NCI-H2107 treated with DMSO at 0.1 percent for 48 hours (cell line): ENCODE results near the gene CEBPB.

ENCODE experiments used
- DNase-seq: peaks from one replicate; lab custom pipeline; 2025; ENCODE audit not compliant: unreplicated experiment; lab: John Stamatoyannopoulos, UW

CEBPB gene

DNA sequence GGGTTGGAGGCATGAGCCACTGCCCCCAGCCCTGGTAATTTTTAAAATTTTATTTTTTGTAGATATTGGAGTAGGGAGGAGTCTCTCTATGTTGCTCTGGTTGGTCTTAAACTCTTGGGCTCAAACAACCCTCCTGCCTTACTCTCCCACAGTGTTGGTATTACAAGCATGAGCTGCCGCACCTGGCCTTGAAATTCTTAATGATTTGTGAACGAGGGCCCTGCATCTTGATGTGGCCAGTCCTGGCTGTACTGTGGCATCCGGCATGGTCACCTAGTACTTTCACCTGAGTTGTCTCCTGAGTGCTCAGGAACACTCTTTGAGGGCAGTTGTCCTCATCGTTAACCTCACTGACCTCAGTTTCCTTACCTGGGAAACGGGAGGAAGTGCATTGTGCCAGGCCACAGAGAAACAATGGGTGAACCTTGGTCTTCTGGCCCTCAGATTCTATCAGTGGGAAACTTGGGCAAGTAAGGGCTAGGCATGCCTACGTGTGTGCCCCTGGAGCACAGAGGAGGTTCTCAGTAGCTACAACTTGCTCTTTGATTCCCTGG, 19.5 kb downstream of the CEBPB start:
- no peak for DNase-seq

GRCh38 chr20:50211091-50211490, 20.5 kb downstream of the CEBPB start:
- no peak for DNase-seq

DNA sequence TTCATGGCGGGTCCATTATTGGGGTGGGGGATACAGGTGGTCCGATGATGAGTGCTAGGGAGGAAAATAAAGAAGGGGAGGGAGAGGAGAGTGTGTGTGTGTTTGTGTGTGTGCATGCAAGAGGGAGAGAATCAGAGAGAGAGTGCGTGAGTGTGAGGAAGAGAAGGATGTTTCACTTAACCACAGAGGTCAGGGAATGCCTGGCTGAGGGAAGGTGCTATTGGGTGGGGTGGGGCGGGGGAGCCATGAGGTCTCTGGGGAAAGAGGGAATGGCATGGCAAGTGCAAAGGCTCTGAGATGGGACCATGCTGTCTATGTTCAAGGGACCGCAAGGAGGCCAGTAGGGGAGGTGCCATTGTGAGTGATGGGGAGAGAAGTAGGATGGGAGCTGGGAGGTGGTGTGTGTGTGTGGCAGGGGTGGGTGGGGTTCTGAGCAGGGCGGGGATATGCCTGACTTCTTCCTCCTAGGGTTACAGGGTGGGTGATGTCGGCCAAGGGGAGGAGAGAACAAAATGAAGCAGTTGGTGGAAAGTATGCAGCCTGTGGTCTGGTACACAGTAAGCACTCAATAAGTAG, 23.0 kb downstream of the CEBPB start:
- no peak for DNase-seq

GRCh38 chr20:50214226-50215024, 23.8 kb downstream of the CEBPB start:
- DNase-seq: no peak

DNA sequence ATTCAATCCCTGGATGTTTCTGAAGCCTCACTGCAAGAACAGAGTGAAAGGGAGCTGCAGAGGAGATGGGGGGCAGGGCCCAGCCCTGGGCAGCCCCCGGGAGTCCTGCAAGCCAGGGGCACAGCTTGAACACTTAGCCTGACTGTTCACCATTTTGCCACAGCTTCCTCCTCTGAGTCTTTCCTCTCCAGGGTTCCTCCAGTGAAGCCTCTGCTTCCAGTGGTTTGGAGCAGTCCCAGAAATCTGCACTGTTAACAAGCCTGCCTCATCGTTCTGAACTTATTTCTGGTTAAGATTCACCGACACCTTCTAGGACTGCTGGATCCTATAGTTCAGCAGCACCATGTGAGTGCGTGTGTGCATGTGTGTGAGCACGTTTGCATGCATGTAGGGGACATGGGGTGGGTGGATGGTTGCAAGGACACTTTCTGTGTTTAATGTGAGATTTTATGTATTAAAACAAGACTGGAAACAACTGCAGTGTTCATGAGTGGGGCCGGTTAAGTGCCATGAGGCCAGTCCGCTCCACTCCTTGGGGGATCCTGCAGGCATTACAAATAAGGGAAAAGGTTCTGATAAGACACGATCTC, 24.6 kb downstream of the CEBPB start:
- DNase-seq: no peak

DNA sequence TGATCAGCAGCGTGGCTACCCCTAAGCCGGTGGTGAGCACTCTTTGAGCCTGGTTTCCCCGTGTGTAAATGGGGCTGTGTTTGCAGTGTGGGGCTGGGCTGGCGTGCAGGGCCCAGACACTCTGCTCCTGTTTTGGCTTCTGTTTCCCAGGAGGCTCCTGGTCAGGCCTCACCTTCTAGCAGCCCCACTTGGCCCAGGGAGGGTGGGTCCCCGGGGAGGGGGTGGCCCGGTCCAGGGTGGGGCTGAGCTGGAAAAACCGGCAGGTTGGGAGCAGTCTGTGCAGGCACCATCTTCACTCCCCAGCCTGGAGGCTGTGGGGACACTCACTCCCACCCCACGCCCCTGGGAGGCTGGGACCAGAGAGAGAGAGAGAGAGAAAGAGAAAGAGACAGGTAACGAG, 25.3 kb downstream of the CEBPB start:
- no peak for DNase-seq

GRCh38 chr20:50216543-50217206, 26.0 kb downstream of the CEBPB start:
- peak; percentile 54 for DNase-seq

DNA sequence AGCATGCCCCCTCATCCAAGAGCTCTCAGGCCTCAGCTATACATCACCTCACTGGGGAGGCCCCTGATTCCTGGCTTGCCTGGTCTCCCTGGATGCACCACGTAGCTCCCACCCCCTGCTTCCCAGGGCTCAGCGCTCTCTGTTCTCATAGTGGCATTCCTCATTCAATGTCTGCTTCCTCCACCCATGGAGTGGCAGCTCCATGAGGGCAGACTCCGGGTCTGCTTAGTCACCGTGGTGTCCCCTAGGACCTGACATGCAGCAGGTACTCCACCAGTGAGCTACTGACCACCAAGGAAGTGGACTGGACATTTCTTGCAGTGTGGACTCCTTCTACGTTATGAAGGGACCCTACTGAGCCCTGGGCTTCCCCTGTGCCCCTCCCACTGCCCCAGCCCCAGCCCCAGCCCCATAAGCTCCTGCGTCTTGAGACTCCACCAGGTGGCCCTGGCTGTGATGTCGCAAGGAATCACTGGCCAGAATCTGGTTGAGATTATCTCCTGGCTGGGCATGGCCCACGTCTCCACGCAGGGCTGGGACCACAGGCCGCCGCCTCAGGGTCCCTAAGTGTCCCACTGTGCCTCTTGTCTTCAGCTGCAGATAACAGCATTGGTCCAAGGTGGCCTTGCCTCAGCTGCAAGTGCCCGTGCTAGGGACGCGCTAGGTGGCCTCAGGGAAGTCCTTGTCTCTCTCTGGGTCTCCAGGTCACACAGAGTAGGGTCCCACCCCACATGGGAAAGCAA, 26.7 kb downstream of the CEBPB start:
- DNase-seq: no peak

DNA sequence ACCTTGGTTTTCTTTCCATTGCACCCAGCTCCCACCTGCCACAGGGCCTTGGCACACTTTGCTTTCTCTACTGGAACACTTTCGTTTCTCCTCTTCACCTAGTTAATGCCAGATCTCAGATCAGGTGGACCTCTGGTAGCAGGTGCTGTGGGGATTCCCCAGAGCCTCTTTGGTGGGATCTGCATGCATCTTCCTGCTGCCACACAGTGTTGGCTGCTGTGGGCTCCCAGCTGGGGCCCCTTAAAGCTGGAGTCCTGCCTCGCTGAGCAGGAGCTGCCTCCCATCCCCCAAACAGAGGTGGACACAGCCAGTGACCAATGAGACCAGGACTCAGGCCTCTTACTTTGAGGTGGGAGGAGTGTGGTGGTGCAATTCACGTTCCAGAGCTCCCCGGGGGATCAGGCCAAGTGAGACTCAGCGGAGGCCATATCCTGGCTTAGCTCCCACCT, 28.4 kb downstream of the CEBPB start:
- DNase-seq: no peak

DNA sequence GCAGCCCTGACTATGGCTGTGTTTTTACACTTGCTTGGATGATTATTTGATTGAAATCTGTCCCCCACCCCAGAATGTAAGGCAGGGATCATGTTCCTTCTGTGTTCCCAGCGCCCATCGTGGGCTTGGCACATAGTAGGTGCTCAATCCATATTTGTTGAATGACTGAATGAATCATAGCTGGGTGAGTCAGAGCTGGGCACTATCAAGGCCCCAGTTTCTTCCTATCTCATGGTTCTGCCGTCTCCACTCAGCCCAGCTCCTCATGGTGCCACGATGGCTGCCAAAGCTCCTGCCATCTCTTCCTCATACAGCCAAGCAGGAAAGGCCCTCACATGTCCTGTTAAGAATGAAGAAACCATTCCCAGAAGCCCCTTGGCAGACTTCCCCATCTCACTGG, 29.0 kb downstream of the CEBPB start:
- no peak for DNase-seq

- no peak for DNase-seq
Measured at GRCh38 chr20:50220093-50220893, 29.7 kb downstream of the CEBPB start.

- no peak for DNase-seq
Measured at GRCh38 chr20:50220894-50221365, 30.3 kb downstream of the CEBPB start.

- no peak for DNase-seq
Measured at GRCh38 chr20:50221501-50222308, 31.1 kb downstream of the CEBPB start.

DNA sequence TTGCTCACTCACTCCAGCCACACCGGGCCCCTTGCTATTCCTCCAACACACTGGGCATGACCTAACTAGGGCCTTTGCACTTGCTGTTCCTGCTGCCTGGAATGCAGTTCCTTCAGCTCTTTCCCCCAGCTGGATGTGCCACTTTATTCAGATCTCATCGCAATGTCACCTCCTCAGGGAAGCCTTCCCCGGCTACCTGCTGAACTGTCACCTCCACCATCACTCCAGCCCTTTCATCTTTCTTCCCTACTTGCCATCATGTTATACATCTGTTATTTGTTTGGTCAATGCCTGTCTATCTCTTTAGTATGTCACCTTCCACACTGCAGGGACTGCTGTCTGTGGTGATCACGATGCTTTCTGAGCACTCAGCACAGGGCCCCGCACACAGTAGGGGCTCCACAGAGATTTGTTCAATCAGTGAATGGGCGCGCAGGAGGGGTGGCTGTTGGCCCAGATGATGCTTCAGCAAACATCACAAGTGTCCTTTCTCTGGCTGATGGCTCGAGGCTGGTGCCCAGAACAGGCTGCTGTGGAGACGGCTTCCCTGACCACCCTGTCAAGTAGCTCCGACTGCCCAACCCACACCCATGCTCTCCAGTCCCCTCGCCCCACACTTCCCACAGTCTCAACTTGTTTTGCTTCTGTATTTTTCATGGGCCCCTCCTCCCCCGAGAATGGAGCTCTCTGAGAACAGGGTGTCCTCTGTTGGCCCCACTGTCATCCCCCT, 31.8 kb downstream of the CEBPB start:
- DNase-seq: no peak

DNA sequence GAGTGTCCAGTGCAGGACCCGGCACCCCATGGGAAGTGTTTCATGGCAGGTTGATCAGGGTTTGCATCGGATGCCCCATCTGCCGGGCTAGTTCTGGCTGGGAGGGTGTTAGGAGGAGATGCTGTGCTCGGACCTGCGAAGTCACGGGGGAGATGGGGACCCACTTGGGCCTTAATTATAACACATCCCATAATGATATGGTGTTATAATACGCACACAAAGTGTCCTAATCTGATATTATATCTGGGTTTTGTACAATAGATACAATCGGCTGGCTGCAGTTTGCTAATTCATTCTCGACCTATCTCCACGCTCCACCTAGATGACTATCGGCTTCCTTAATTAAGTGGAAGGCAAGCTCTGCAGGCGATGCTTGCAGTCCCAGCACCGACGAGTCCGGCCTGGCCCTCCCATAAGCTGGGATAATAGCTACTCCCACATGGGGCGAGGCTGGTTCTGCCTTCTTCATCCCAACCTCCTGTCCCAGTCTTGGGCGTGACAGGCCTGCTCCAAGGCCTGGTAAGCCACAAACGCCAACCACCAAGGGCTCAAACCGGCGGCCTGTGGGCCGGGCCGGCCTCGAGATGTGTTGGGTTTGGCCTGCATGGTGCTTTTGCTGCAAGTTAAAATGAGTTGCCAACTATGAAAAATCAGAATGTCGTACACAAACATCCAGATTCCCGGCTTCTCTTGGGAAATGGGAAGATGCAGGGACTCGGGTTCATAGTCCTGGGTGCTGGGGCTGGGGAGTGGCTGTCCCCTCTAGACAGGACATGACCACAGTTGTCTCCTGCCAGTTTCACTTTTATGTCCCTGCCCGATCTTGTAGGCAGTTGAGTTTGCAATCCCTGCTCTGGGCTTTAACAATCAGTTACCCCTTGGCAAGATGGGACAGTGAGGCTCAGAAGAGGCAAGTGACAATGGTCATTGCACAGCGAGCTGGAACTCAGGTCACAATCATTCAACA, 32.7 kb downstream of the CEBPB start:
- DNase-seq: no peak

DNA sequence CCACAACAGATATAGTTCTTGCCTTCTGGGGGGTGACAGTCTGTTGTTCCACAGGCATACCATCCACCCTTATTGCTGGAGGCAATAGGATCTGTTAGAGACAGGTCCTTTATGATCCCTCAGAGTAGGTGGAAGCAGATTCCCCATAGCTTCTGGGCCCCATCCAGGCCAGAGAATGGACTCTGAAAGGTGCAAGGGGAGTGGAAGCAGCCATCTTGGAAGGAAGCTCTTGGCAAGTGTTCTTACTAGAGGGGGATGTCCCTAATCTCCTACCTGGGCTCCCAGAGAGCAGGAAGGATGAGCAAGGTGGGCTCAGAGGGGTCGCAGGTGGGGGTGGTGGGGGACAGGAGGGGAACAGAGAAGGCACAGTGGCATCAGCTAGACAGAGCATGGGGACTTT, 33.4 kb downstream of the CEBPB start:
- no peak for DNase-seq

- DNase-seq: no peak
Measured at GRCh38 chr20:50224531-50225255, 34.1 kb downstream of the CEBPB start.
